Small intestine (tissue), 7 donors: ENCODE measurements around the gene PNKP. TPM values are rescaled to one million over a fixed set of nuclear protein-coding genes. Genes with fewer than 3 reads are reported as not detected.
"Not testable (repeated sequence)": the region's sequence is repeated elsewhere in the genome, so short reads cannot be mapped to it uniquely, and the experiment has no call there.

Source experiments
- DNase-seq, 2 donors: peaks; one replicate each; pipeline versions ENCODE4 v3.0.0 to v3.0.0-alpha.2; 2013
- FAIRE-seq: peaks from 2 replicates; lab custom pipeline; 2012; peaks lifted over from hg19 to GRCh38; lab: Jason Lieb, UNC
- H3K27ac ChIP-seq, 3 donors: one replicate each; pipeline ENCODE4 v1.5.1; 2013; ENCODE audit warnings: low read length in 2 of 3, mild to moderate bottlenecking in 2 of 3, control low read depth in 1 of 3, inconsistent platforms in 1 of 3, low read depth in 1 of 3, moderate library complexity in 1 of 3
- H3K27me3 ChIP-seq, 3 donors: one replicate each; pipeline ENCODE4 v1.6.1; 2013; ENCODE audit warnings: low read length in 3 of 3, inconsistent platforms in 1 of 3; ENCODE audit not compliant: control insufficient read depth in 3 of 3, insufficient read depth in 3 of 3
- H3K36me3 ChIP-seq, 3 donors: one replicate each; pipeline ENCODE4 v1.6.1; 2013; ENCODE audit warnings: low read length in 3 of 3, inconsistent platforms in 1 of 3, low read depth in 1 of 3, mild to moderate bottlenecking in 1 of 3, moderate library complexity in 1 of 3; ENCODE audit not compliant: control insufficient read depth in 3 of 3, insufficient read depth in 2 of 3
- H3K4me1 ChIP-seq, 3 donors: one replicate each; pipeline ENCODE4 v1.6.1; 2013; ENCODE audit warnings: low read length in 2 of 3, inconsistent platforms in 1 of 3, low read depth in 1 of 3, mild to moderate bottlenecking in 1 of 3, moderate library complexity in 1 of 3; ENCODE audit not compliant: control insufficient read depth in 3 of 3, insufficient read depth in 2 of 3
- H3K4me3 ChIP-seq, 3 donors: one replicate each; pipeline ENCODE4 v1.5.1; 2013; ENCODE audit warnings: low read length in 3 of 3, control low read depth in 1 of 3, inconsistent platforms in 1 of 3, low read depth in 1 of 3, mild to moderate bottlenecking in 1 of 3, moderate library complexity in 1 of 3
- H3K9me3 ChIP-seq, 2 donors: one replicate each; pipeline ENCODE4 v1.6.1; 2013; ENCODE audit warnings: low read depth in 1 of 2, low read length in 1 of 2; ENCODE audit not compliant: control insufficient read depth in 2 of 2, insufficient read depth in 1 of 2
- WGBS, 3 donors: extraction: QIAGEN DNeasy Blood & Tissue Kit; methylation state at CpG; one replicate each; pipeline ENCODE4 v1.1.7; 2013; 5-methylcytosine and 5-hydroxymethylcytosine counted together
- polyA plus RNA-seq, 4 donors: library from polyadenylated mRNA; stranded (reverse) in 3 of 4; unstranded in 1 of 4; fragments of 200-250 nt in 3 of 4; fragments of 120-200 nt in 1 of 4; gene quantifications; one replicate each; pipeline versions ENCODE4 v1.2.1 to v1.2.3, GENCODE V29; 2013
- donor health status: healthy with polysubstance abuse.
- donor health status: control.
- donor health status: control.
- donor health status: Bipolar disorder and iron deficiency.
- donor health status: healthy.

Gene PNKP
- polyA plus RNA-seq, 4 donors: 45.9 to 57.0 (median 49.7) TPM

DNA sequence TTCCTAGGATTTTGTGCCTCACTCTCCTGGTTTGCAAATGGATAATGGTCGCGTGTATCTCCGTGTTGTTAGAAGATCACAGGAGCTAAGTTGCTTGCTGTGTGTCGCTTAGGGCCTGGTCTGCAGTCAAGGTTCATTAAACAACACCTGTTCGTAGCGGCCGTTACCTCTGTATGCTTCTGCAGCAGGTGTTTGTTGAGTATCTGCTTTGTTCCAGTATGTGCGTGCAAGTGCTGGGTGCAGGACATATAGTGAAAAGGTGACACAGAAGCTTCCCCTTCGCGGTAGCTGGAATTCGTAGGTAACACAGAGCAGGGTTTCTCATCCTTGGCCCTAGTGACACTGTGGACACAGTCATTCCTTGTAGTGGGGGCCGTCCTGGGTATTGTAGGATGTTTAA, 43.9 kb downstream of the PNKP start:
- peaks cover 4 to 23% (median 5%) of the 10 kb centered on the region in 3 donors for H3K4me1 ChIP-seq
- FAIRE-seq (no peak), DNase-seq (no peak)
- peaks cover 4 to 67% (median 4%) of the 10 kb centered on the region in 3 donors for H3K36me3 ChIP-seq
- H3K27me3 ChIP-seq: no peaks in the 10 kb centered on the region
- H3K9me3 ChIP-seq: no peaks in the 10 kb centered on the region
- WGBS, 3 donors: 86 to 89% (median 87%) methylated on average over 12 of the region's 12 CpGs
- no peak overlapping the region for H3K27ac ChIP-seq
- H3K4me3 ChIP-seq: no peak overlapping the region

DNA sequence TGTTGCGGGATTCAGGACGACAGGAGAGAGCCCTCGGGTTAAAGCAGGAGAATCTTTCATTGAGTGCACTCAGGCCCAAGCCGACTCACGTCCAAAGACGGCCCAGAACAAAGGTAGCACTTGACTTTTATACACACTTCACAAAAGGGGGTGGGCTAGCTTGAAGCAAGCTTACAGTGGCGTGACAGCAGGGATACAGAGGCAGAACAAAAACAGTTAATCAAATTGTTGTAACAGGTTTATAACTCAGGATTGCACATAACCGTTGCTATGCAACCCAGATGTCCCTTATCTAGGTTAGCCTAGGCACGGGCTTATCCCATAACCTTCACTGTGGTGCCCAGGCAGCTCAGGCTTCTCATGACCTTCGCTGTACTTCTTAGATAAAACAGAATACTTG, 47.3 kb downstream of the PNKP start:
- Histone ChIP-seq H3K9me3 (no peaks in the 10 kb centered on the region), H3K4me1 (peaks cover 4 to 23% (median 5%) of the 10 kb centered on the region in 3 donors), H3K4me3 (no peak overlapping the region), H3K36me3 (peaks cover 0 to 40% (median 3%) of the 10 kb centered on the region in 3 donors), H3K27me3 (no peaks in the 10 kb centered on the region), H3K27ac (peak overlapping the region in 1 of 3 donors; percentile 65)
- peak; percentile 59 to 73 for DNase-seq
- 33 to 69% (median 40%) methylated on average over 10 of the region's 10 CpGs for WGBS, 3 donors
- no peak for FAIRE-seq

DNA sequence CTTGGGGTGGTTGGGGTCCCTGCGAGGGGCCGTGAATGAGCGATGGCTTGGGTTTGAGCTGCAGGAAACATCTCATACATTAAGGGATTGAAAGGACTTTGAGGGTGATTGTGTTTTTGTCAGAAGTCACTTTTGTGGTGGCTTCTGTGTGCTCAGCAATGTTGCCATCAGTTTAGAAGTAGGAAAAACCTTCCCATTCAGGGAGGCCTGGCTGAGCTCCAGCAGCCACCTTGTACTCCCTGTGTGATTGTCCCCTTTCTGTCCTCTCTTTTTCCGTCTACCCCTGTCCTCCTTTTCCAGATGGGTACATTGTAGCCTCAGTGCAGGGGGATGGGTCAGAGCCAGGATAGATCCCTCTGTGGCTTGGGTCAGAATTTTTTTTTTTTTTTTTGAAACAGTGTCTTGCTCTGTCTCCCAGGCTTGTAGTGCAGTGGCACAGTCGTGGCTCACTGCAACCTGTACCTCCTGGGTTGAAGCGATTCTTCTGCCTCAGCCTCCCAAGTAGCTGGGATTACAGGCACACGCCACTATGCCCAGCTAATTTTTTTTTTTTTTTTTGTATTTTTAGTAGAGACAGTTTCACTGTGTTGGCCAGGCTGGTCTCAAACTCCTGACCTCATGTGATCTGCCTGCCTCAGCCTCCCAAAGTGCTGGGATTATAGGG, 47.8 kb downstream of the PNKP start:
- not testable (repeated sequence) for H3K27me3 ChIP-seq, FAIRE-seq, H3K9me3 ChIP-seq, DNase-seq
- WGBS, 3 donors: 61 to 78% (median 65%) methylated on average over 7 of the region's 7 CpGs
- Histone ChIP-seq H3K36me3 (peaks cover 0 to 37% (median 3%) of the 10 kb centered on the region in 3 donors), H3K27ac (peak overlapping the region in 1 of 3 donors; percentile 94), H3K4me3 (peak overlapping the region; percentile 59 to 93 (median 69)), H3K4me1 (peaks cover 4 to 23% (median 5%) of the 10 kb centered on the region in 3 donors)

DNA sequence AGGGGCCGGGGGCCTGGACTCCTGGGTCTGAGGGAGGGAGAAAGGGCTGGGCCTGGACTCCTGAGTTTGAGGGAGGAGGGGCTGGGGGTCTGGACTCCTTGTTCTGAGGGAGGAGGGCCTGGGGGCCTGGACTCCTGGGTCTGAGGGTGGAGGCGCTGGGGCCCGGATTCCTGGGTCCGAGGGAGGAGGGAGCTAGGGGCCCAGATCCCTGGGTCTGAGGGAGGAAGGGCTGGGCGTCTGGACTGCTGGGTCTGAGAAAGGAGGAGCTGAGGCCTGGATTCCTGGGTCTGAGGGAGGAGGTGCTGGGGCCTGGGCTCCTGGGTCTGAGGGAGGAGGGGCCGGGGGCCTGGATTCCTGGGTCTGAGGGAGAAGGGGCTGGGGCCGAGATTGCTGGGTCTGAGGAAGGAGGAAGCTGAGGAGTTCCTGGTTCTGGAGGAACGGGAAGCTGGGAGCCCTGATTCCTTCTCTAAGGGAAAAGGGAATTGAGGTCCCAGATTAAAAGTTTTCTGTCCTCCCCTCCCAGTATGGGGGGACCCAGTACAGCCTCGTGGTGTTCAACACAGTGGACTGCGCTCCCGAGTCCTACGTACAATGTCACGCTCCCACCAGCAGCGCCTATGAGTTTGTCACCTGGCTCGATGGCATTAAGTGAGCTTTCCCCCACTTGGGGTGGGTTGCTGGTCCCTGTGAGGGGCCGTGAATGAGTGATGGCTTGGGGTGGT, 48.6 kb downstream of the PNKP start:
- Histone ChIP-seq H3K4me3 (peak overlapping the region; percentile 59 to 93 (median 69)), H3K27ac (peak overlapping the region; percentile 1 to 94 (median 91)), H3K4me1 (peaks cover 4 to 23% (median 5%) of the 10 kb centered on the region in 3 donors), H3K27me3 (no peaks in the 10 kb centered on the region), H3K36me3 (peaks cover 0 to 31% (median 2%) of the 10 kb centered on the region in 3 donors), H3K9me3 (no peaks in the 10 kb centered on the region)
- DNase-seq (peak in 1 of 2 donors; percentile 52), FAIRE-seq (no peak)
- WGBS, 3 donors: 14 to 26% (median 16%) methylated on average over 16 of the region's 16 CpGs

DNA sequence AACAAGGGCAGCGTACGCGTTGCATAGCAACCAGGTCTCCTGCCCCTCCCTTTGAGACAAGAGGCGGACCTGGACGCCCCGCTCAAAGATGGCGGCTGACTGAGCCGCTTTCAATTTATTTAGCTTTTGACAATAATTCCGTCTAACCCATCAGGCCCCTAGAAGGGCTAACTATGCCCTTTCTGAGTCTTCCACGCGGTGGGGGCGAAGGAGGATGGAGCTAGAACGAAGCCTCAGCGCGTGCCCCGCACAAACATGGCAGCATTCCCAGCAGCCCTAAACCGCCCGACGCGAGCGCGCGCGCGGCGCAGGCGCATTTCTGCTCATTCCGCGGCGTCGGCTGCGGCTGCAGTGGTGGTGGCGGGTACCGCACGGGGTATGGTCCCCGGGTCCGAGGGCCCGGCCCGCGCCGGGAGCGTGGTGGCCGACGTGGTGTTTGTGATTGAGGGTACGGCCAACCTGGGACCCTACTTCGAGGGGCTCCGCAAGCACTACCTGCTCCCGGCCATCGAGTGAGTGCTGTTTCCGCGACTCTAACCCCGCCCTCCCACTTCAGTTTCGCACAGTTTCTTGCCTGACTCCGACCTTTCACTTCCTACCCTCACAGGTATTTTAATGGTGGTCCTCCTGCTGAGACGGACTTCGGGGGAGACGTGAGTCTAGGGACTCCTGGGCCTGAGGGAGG, 49.3 kb downstream of the PNKP start, which contains the start of gene MED25:
TSS of gene MED25 (plus strand) at position 326 of the 685 bp plus-strand sequence. CDS start at position 379, 53 bp downstream.
- peak; percentile 81 to 96 for DNase-seq
- Histone ChIP-seq H3K9me3 (no peaks in the 10 kb centered on the region), H3K27ac (peak within 1 kb of the TSS; percentile 1 to 94 (median 91)), H3K4me3 (peak within 1 kb of the TSS; percentile 59 to 93 (median 69)), H3K27me3 (no peaks in the 10 kb centered on the region), H3K36me3 (peaks cover 0 to 24% (median 0%) of the 10 kb centered on the region in 3 donors), H3K4me1 (peaks cover 4 to 23% (median 5%) of the 10 kb centered on the region in 3 donors)
- FAIRE-seq: no peak
- WGBS, 3 donors: 0% methylated on average over 57 of the region's 57 CpGs

DNA sequence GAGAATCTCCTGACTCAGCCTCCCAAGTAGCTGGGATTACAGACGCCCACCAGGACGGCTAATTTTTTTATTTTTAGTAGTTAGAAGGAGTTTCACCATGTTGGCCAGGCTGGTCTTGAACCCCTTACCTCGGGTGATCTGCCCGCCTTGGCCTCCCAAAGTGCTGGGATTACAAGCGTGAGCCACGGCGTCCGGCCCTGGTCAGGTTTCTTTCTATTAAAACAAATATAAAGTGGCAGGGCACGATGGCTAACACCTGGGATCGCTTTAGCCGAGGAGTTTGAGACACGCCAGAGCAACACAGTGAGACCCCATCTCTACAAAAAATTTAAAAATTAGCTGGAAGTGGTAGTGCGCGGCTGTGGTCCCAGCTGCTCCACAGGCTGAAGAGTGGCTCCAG, 50.8 kb downstream of the PNKP start:
- no peaks in the 10 kb centered on the region for H3K27me3 ChIP-seq
- peak overlapping the region in 2 of 3 donors; percentile 85 to 94 for H3K27ac ChIP-seq
- H3K9me3 ChIP-seq: no peaks in the 10 kb centered on the region
- H3K4me1 ChIP-seq: peaks cover 4 to 23% (median 5%) of the 10 kb centered on the region in 3 donors
- FAIRE-seq: no peak
- peaks cover 0 to 14% (median 0%) of the 10 kb centered on the region in 3 donors for H3K36me3 ChIP-seq
- WGBS, 3 donors: 75 to 78% (median 75%) methylated on average over 14 of the region's 14 CpGs
- no peak for DNase-seq
- H3K4me3 ChIP-seq: no peak overlapping the region

DNA sequence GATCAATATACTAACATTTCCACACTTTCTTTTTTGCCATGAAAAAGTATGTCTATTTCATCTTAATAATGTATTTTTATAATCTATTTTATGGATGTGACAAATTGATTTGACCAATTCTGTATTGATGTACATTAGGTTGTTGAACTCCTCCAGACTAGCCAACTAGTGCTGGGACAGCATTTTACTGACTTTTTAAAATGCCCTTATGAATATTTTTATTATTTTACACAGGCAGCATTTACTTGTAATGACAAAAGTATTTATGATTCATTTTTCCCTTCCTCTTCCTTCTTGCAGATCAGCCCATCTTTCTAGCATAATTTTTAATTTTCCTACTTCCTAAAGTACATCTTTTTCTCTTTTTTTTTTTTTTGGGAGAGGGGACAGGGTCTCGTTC, 53.4 kb downstream of the PNKP start:
- 82 to 100% (median 84%) methylated on average over 1 of the region's 1 CpG for WGBS, 3 donors
- Histone ChIP-seq H3K36me3 (peaks cover 0 to 2% (median 0%) of the 10 kb centered on the region in 3 donors), H3K27ac (peak overlapping the region in 1 of 3 donors; percentile 65), H3K4me1 (peaks cover 0 to 13% (median 6%) of the 10 kb centered on the region in 3 donors), H3K9me3 (no peaks in the 10 kb centered on the region), H3K27me3 (no peaks in the 10 kb centered on the region), H3K4me3 (peak overlapping the region in 1 of 3 donors; percentile 56)
- DNase-seq: no peak
- no peak for FAIRE-seq
